GM21576 (cell line): Measurements from ENCODE around the gene ELF2.
"Not testable (repeated sequence)": the region's sequence is repeated elsewhere in the genome, so short reads cannot be mapped to it uniquely, and the experiment has no call there.

Source experiments
- ATAC-seq: cut with Tn5 transposase; IDR thresholded peaks from one replicate; pipeline ENCODE4 v1.9.1; 2021; ENCODE audit warnings: mild to moderate bottlenecking, moderate library complexity; ENCODE audit not compliant: unreplicated experiment

Gene ELF2

GRCh38 chr4:139188648-139189416 is 11.8 kb upstream of the ELF2 start:
- no peak for ATAC-seq

- no peak for ATAC-seq
These were observed 7.1 kb upstream of the ELF2 start for GRCh38 chr4:139184129-139184528.

GRCh38 chr4:139177869-139178619 is 1.0 kb upstream of the ELF2 start:
- peak; percentile 64 for ATAC-seq

GRCh38 chr4:139176302-139177048 is 543 bp downstream of the ELF2 start:
- peak; percentile 11 for ATAC-seq

GRCh38 chr4:139175646-139176301 is 1.2 kb downstream of the ELF2 start:
- ATAC-seq = no peak

GRCh38 chr4:139171876-139172691 is 4.9 kb downstream of the ELF2 start:
- ATAC-seq = no peak

- ATAC-seq = no peak
These were observed 6.1 kb downstream of the ELF2 start for GRCh38 chr4:139170932-139171331.

- no peak for ATAC-seq
These were observed 9.1 kb downstream of the ELF2 start for GRCh38 chr4:139167774-139168444.

GRCh38 chr4:139164731-139165130 is 12.3 kb downstream of the ELF2 start:
- no peak for ATAC-seq

- ATAC-seq = no peak
These were observed 13.2 kb downstream of the ELF2 start for GRCh38 chr4:139163806-139164206.

- not testable (repeated sequence) for ATAC-seq
These were observed 19.0 kb downstream of the ELF2 start for GRCh38 chr4:139157977-139158376.

- no peak for ATAC-seq
These were observed 22.0 kb downstream of the ELF2 start for GRCh38 chr4:139154952-139155557.

GRCh38 chr4:139154538-139154937 is 22.5 kb downstream of the ELF2 start:
- ATAC-seq = no peak

GRCh38 chr4:139154134-139154421 is 22.9 kb downstream of the ELF2 start:
- no peak for ATAC-seq

- ATAC-seq = no peak
These were observed 23.4 kb downstream of the ELF2 start for GRCh38 chr4:139153411-139154133.

GRCh38 chr4:139152249-139152648 is 24.8 kb downstream of the ELF2 start:
- no peak for ATAC-seq

- no peak for ATAC-seq
These were observed 29.9 kb downstream of the ELF2 start for GRCh38 chr4:139146926-139147629.

- ATAC-seq = no peak
These were observed 31.5 kb downstream of the ELF2 start for GRCh38 chr4:139145552-139145932.
